RWPE2 (cell line): ENCODE measurements around the gene TXNL4A.

Experiments
- ATAC-seq: fragments of 200-7000 bp; cut with Tn5 transposase; 3 replicates; pipeline ENCODE4 v1.9.1; 2021; ENCODE audit warnings: low read depth
- DNase-seq: peaks from one replicate; pipeline ENCODE4 v3.0.0-alpha.2; 2020; ENCODE audit warnings: low spot score
- H3K27ac ChIP-seq: fragments of 450-650 bp; 2 replicates; pipeline ENCODE4 v1.5.1; 2017; ENCODE audit warnings: mild to moderate bottlenecking; ENCODE audit not compliant: poor library complexity, severe bottlenecking
- H3K27me3 ChIP-seq: fragments of 250-450 bp; sonication (Bioruptor Pico); 2 replicates; pipeline ENCODE4 v1.5.1; 2021; ENCODE audit warnings: mild to moderate bottlenecking, moderate library complexity; ENCODE audit not compliant: insufficient read depth, poor library complexity, severe bottlenecking
- H3K36me3 ChIP-seq: fragments of 250-450 bp; sonication (Bioruptor Pico); 2 replicates; pipeline ENCODE4 v1.5.1; 2020; ENCODE audit warnings: low read depth, mild to moderate bottlenecking, moderate library complexity
- H3K4me1 ChIP-seq: fragments of 250-450 bp; sonication (Bioruptor Pico); 2 replicates; pipeline ENCODE4 v1.5.1; 2021; ENCODE audit warnings: mild to moderate bottlenecking, moderate library complexity; ENCODE audit not compliant: insufficient read depth, poor library complexity, severe bottlenecking
- H3K4me3 ChIP-seq: fragments of 250-450 bp; sonication (Bioruptor Pico); 2 replicates; pipeline ENCODE4 v1.5.1; 2021; ENCODE audit warnings: mild to moderate bottlenecking, moderate library complexity; ENCODE audit not compliant: severe bottlenecking
- H3K9me3 ChIP-seq: fragments of 250-450 bp; sonication (Bioruptor Pico); 2 replicates; pipeline ENCODE4 v1.5.1; 2021; ENCODE audit warnings: mild to moderate bottlenecking, moderate library complexity; ENCODE audit not compliant: severe bottlenecking
- CTCF ChIP-seq: fragments of 450-650 bp; IDR thresholded peaks from one replicate; pipeline ENCODE4 v1.5.1; 2017; ENCODE audit warnings: mild to moderate bottlenecking, moderate library complexity; ENCODE audit not compliant: poor library complexity, severe bottlenecking

The TXNL4A gene

DNA sequence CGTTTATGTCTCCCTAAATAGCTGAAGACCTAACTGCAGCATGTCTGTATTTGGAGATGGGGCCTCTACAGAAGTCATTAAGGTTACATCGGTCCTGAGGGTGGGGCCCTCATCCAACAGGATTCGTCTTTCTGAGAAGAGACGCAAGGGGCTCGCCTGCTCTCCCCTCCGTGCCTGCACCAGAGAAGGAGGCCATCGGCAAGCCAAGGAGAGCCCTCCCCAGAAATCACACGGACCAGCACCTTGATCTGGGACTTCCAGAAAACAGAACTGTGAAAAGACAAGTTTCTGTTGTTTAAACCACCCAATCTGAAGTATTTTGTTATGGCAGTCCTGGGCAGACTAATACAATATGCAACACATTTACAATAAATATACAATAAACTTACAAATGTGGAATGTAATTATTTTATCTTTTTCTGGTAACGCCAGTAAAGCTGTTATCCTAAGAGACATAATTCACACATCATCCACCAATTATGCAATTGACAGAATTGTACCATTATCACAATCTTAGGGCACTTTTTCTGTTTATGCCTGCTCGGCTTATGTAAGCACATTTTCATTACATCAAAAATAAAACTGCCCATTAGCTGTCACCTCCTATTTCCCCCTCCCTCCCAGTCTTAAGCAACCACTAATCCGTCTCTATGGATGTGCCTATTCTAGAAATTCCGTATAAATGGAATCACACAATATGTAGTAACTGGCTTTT, 17.8 kb downstream of the TXNL4A start:
- H3K27me3 ChIP-seq, result no peaks in the 10 kb centered on the region
- H3K4me1 ChIP-seq, result peaks cover 2% of the 10 kb centered on the region
- no peak overlapping the region for H3K27ac ChIP-seq
- H3K9me3 ChIP-seq, result no peaks in the 10 kb centered on the region
- ATAC-seq (no peak), DNase-seq (no peak)
- no peak for TF ChIP-seq CTCF
- no peak overlapping the region for H3K4me3 ChIP-seq
- H3K36me3 ChIP-seq, result peaks cover 79% of the 10 kb centered on the region

- DNase-seq (no peak), ATAC-seq (peak; percentile 77)
- Histone ChIP-seq H3K27me3 (no peaks in the 10 kb centered on the region), H3K4me1 (peaks cover 22% of the 10 kb centered on the region), H3K9me3 (no peaks in the 10 kb centered on the region), H3K36me3 (peaks cover 27% of the 10 kb centered on the region), H3K4me3 (peak overlapping the region; percentile 57), H3K27ac (peak overlapping the region; percentile 93)
- no peak for TF ChIP-seq CTCF
These were observed 23.1 kb downstream of the TXNL4A start for GRCh38 chr18:79965119-79965902.

- ATAC-seq (peak; percentile 62), DNase-seq (no peak)
- no peaks in the 10 kb centered on the region for H3K9me3 ChIP-seq
- H3K36me3 ChIP-seq, result peaks cover 19% of the 10 kb centered on the region
- peak within 1 kb of the TSS; percentile 93 for H3K27ac ChIP-seq
- H3K27me3 ChIP-seq, result no peaks in the 10 kb centered on the region
- peak; percentile 22 for TF ChIP-seq CTCF
- peaks cover 28% of the 10 kb centered on the region for H3K4me1 ChIP-seq
- H3K4me3 ChIP-seq, result peak within 1 kb of the TSS; percentile 57
These were observed 23.8 kb downstream of the TXNL4A start, which contains the start of gene HSBP1L1 for GRCh38 chr18:79964330-79965118. Gene HSBP1L1, plus strand, starts transcription at chr18:79964643. Its CDS starts 93 bp downstream, at chr18:79964736.

- Histone ChIP-seq H3K4me3 (peak overlapping the region; percentile 57), H3K4me1 (peaks cover 28% of the 10 kb centered on the region), H3K9me3 (no peaks in the 10 kb centered on the region), H3K27ac (peak overlapping the region; percentile 93), H3K36me3 (peaks cover 19% of the 10 kb centered on the region), H3K27me3 (no peaks in the 10 kb centered on the region)
- no peak for DNase-seq
- ATAC-seq, result no peak
- TF ChIP-seq CTCF, result no peak
These were observed 24.6 kb downstream of the TXNL4A start for GRCh38 chr18:79963658-79964329.
